GM19372 (cell line): Measurements from ENCODE around the gene EID3.
A peak's percentile ranks its signal among the peaks of the same experiment; 100 is the strongest.
"Not testable (repeated sequence)": the region's sequence is repeated elsewhere in the genome, so short reads cannot be mapped to it uniquely, and the experiment has no call there.

Experiments used
- ATAC-seq: cut with Tn5 transposase; IDR thresholded peaks from one replicate; pipeline ENCODE4 v1.9.1; 2021; ENCODE audit warnings: mild to moderate bottlenecking, low read depth, moderate library complexity; ENCODE audit not compliant: unreplicated experiment

The EID3 gene

GRCh38 chr12:104288635-104289274, 14.8 kb upstream of the EID3 start:
- peak; percentile 50 for ATAC-seq

- no peak for ATAC-seq
Observed at GRCh38 chr12:104290320-104290719, 13.2 kb upstream of the EID3 start.

- no peak for ATAC-seq
Observed at GRCh38 chr12:104290855-104291254, 12.7 kb upstream of the EID3 start.

- ATAC-seq = no peak
Observed at GRCh38 chr12:104291867-104292524, 11.5 kb upstream of the EID3 start.

GRCh38 chr12:104292872-104293794, 10.4 kb upstream of the EID3 start:
- no peak for ATAC-seq

GRCh38 chr12:104294158-104294859, 9.2 kb upstream of the EID3 start:
- not testable (repeated sequence) for ATAC-seq

GRCh38 chr12:104294927-104295668, 8.4 kb upstream of the EID3 start:
- ATAC-seq = no peak

GRCh38 chr12:104295954-104296353, 7.6 kb upstream of the EID3 start:
- no peak for ATAC-seq

- ATAC-seq = no peak
Observed at GRCh38 chr12:104296718-104297117, 6.8 kb upstream of the EID3 start.

- no peak for ATAC-seq
Observed at GRCh38 chr12:104297477-104298113, 5.9 kb upstream of the EID3 start.

- ATAC-seq = no peak
Observed at GRCh38 chr12:104299842-104300481, 3.6 kb upstream of the EID3 start.

GRCh38 chr12:104304261-104305009, 896 bp downstream of the EID3 start:
- no peak for ATAC-seq

- no peak for ATAC-seq
Observed at GRCh38 chr12:104305349-104305748, 1.8 kb downstream of the EID3 start.

GRCh38 chr12:104306376-104306775, 2.8 kb downstream of the EID3 start:
- ATAC-seq = no peak

- ATAC-seq = no peak
Observed at GRCh38 chr12:104306943-104307654, 3.6 kb downstream of the EID3 start.

- no peak for ATAC-seq
Observed at GRCh38 chr12:104307655-104308000, 4.1 kb downstream of the EID3 start.

GRCh38 chr12:104309446-104309993, 6.0 kb downstream of the EID3 start:
- ATAC-seq = no peak
